Measurements from ENCODE around the gene KRTAP20-3.

KRTAP20-3 gene

GRCh38 chr21:30689822-30690221, 47.2 kb downstream of the KRTAP20-3 start:
- no peak for DNase-seq
